VCaP (cell line): ENCODE data around the gene DENND1A.
"Not testable (repeated sequence)": the region's sequence is repeated elsewhere in the genome, so short reads cannot be mapped to it uniquely, and the experiment has no call there.

Experiments
- H3K27ac ChIP-seq: fragments of 450-650 bp; 2 replicates; pipeline ENCODE4 v1.5.1; 2017
- TF ChIP-seq, protein P1 (sequence below): fragments of 450-650 bp; conservative IDR thresholded peaks from 2 replicates; pipeline ENCODE4 v1.5.1; 2017; ENCODE audit warnings: mild to moderate bottlenecking, moderate library complexity

Gene DENND1A

DNA sequence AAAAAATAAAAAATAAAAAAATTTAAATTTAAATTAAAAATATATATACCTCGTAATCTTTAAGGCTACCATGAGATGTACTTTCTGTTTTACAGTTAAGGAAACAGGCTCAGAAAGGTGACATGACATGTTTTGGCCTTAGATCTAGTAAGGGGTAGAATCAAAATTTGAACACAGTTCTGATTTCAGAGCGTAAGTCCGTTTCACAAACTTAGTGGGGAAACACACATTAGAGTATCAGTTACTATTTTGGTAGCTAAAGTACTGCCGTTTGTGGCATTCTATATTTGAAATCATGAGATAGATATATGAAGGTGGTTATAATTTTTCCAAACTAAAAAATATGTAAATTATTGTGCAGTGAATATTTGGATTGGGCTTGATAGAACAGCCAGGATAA lies 186.2 kb downstream of the DENND1A start:
- TF ChIP-seq, protein P1, sequence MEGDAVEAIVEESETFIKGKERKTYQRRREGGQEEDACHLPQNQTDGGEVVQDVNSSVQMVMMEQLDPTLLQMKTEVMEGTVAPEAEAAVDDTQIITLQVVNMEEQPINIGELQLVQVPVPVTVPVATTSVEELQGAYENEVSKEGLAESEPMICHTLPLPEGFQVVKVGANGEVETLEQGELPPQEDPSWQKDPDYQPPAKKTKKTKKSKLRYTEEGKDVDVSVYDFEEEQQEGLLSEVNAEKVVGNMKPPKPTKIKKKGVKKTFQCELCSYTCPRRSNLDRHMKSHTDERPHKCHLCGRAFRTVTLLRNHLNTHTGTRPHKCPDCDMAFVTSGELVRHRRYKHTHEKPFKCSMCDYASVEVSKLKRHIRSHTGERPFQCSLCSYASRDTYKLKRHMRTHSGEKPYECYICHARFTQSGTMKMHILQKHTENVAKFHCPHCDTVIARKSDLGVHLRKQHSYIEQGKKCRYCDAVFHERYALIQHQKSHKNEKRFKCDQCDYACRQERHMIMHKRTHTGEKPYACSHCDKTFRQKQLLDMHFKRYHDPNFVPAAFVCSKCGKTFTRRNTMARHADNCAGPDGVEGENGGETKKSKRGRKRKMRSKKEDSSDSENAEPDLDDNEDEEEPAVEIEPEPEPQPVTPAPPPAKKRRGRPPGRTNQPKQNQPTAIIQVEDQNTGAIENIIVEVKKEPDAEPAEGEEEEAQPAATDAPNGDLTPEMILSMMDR = no peak
- H3K27ac ChIP-seq = no peak overlapping the region

DNA sequence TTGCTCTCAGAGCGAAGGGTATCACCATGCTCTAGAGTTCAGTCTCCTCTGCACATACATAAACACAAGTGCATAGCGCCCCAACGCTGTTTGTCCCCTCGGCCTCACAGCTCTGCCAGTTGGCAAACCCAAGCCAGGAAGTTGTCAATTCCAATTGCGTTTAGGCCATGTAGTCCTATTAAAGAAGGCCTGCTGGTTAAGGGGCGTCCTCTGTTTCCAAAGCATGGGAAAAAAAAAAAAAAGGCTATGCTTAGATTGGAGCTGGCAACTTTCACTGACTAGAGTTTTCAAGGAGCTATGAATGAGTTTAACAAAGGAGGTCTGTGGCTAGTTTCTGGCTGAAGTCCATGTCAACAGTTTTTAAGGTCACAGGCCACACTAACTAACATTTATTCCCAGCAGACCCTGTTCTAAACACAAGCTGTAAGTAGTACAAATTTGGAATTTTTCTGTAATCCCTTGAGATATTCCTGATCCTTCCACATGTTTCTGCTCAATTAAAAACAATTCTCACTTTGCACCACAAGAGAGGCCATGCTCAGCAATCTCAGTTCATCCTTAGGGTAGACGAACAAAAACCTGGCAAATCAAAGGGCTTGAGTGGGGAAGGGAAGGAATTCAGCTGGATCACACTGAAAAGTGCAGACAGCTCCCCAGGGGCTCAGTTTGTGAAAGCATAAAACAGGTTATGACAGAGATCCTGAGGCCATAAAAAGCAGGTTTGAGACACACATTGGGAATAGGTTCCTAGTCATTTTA lies 187.7 kb downstream of the DENND1A start:
- TF ChIP-seq, protein P1 = no peak
- no peak overlapping the region for H3K27ac ChIP-seq

DNA sequence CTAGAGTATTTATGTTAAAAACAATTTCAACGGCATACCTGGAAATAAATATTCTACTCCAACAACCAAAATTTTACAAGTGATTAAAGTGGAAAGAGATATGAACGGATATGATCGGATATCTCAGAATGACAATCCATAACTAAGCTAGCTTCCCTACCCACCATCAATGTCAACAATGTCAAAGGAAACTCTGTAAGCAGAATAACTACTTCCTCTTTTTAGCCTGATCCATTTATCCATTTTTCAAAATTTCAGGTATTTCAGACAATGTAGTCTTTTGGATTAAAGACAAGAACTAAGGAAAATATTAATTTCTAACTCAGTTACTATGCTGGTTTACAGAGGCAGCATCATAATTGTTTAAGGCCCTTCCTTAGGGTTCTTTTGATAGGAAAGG lies 188.7 kb downstream of the DENND1A start:
- TF ChIP-seq, protein P1 = no peak
- no peak overlapping the region for H3K27ac ChIP-seq

DNA sequence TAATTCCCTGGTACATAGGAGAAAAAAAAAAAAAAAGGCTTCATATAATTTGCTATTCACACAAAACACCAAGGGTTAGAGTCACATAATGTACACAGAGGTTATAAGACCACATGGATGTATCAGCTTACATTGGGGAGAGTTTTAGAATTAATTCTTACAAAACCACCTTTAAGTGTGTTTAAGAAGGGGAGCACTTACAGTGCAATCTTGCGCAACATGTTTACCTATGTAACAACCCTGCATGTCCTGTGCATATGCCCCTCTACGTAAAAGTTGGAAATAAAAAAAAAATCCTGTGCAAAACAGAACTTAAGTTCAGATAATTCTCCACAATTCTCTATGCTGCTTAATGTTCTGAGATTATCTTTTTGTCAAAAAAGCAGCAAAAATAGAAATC lies 190.0 kb downstream of the DENND1A start:
- H3K27ac ChIP-seq = no peak overlapping the region
- TF ChIP-seq, protein P1 = no peak

DNA sequence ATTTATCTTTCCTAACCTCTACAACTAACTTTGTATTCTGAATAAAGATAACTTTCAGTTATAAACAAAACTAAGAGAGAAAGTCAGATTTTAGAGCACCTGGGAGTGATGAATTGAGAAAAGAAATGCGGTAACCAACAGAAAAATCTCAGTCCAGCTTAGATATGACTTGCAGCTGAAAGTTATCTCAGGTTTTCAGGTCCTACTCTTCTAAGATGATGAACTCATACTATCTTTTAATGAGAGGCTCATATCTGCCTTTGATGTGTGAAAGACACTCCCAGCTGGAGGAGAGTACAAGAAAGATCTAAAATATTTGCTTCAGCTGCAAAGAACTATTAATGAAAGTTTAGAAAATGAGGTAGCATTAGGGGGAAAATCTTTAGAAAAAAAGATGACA lies 190.5 kb downstream of the DENND1A start:
- H3K27ac ChIP-seq = no peak overlapping the region
- TF ChIP-seq, protein P1 = no peak

DNA sequence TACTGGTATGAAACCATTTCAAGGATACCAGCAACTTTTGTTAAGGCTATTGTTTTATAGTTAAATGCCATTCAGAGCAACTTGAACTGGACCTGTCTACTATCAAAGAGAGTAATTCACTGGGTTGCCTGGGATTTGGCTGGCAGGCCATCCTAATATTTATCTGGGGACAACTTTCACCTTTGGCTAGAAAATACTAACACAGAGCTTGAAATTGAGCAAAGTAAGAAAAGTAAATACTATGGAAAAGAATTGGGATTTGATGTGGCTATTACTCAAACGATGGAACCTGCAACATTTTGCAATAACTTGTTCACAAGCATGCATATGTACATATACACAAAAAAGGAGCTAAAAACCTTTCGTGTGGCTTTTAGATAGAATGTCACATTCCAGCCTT lies 191.3 kb downstream of the DENND1A start:
- H3K27ac ChIP-seq = peak overlapping the region; percentile 35
- TF ChIP-seq, protein P1 = no peak

DNA sequence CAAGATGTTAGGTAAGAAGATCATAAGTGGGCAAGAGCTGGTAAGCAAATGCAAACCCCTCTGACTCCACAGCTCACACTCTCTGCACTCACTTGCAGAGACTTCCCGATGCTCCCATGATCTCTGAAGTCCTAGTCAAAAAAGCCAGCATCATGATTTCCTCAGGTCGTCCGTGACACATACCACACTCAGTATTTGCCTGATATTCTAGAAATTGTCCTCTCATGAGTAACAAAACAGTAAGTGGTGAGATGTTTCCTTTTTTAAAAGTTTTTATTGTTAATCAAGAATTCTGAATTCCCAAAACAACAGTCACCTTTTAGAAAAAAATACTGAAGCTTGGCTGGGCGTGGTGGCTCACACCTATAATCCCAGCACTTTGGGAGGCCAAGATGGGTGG lies 194.6 kb downstream of the DENND1A start:
- TF ChIP-seq, protein P1 = no peak
- H3K27ac ChIP-seq = no peak overlapping the region

DNA sequence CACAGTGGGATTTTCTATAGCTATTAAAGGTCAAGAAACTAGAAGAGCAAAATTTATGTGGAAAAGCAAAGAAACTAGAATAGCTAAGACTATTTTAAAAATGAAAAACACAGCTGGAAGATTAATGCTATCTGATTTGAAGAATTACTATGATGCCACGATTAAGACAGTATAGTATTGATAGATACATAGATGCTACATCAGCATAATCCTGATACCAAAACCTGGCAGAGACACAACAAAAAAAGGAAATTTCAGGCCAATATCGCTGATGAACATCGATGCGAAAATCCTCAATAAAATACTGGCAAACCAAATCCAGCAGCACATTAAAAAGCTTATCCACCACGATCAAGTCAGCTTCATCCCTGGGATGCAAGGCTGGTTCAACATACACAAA lies 201.4 kb downstream of the DENND1A start:
- not testable (repeated sequence) for H3K27ac ChIP-seq
